VCaP (cell line): ENCODE measurements around the gene PROKR1.
A peak's percentile ranks its signal among the peaks of the same experiment; 100 is the strongest.
"Not testable (repeated sequence)": the region's sequence is repeated elsewhere in the genome, so short reads cannot be mapped to it uniquely, and the experiment has no call there.

Experiments used
- H3K27ac ChIP-seq: fragments of 450-650 bp; 2 replicates; pipeline ENCODE4 v1.5.1; 2017
- CTCF ChIP-seq: fragments of 450-650 bp; conservative IDR thresholded peaks from 2 replicates; pipeline ENCODE4 v1.5.1; 2017; ENCODE audit warnings: mild to moderate bottlenecking, moderate library complexity

The PROKR1 gene

GRCh38 chr2:68643011-68643873 is at the start of gene PROKR1:
TSS of gene PROKR1 (plus strand) at chr2:68643579. CDS start at chr2:68645822, 2,243 bp downstream.
- TF ChIP-seq CTCF: peak; percentile 34

GRCh38 chr2:68594041-68594440 is 49.3 kb upstream of the PROKR1 start:
- no peak for TF ChIP-seq CTCF
- peak overlapping the region; percentile 52 for H3K27ac ChIP-seq

More at GRCh38 chr2:68643011-68643873, at the start of gene PROKR1:
- peak within 1 kb of the TSS; percentile 41; the same call in 1 of the 2 replicates for H3K27ac ChIP-seq

DNA sequence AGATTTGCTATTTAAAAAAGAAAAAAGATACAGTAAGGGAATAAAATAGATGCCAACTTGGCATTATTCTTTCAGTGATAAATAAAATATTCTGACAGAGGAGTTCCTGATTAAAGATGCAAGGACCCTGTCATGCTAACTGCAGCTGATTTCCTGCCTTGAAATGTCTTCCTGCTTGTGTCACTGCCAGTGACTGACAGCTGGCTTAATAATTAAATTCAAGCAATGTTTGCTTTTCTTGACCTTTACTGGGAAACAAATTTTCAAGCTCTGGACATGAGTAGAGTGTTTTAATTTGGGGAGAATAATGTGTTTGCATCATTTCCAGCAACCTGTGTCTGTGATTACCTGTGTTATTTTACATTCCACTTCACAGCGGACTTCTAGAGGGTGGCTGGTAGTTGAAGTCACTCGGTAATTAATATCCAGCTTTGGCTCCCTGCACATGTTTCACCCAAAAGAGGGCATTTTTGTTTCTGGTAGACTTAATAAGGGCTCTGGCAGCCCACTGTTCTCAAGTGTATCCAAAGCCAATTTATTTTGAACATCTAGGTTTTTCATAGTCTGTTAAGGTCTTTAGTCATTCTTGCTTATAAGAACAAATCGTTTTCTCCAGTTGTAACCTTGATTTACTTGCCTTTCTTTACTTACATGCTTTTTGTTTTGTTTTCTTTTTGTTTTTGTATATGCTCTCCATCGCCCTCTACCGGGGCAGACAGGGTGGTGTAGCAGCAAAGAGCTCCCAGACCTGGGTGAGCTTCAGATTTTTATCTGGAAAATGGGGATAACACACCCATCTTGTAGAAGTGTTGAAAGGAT is 48.5 kb upstream of the PROKR1 start:
- H3K27ac ChIP-seq: peak overlapping the region; percentile 52
- TF ChIP-seq CTCF: peak; percentile 90

GRCh38 chr2:68595493-68595785 is 47.9 kb upstream of the PROKR1 start:
- peak; percentile 55 for TF ChIP-seq CTCF
- peak overlapping the region; percentile 52 for H3K27ac ChIP-seq

DNA sequence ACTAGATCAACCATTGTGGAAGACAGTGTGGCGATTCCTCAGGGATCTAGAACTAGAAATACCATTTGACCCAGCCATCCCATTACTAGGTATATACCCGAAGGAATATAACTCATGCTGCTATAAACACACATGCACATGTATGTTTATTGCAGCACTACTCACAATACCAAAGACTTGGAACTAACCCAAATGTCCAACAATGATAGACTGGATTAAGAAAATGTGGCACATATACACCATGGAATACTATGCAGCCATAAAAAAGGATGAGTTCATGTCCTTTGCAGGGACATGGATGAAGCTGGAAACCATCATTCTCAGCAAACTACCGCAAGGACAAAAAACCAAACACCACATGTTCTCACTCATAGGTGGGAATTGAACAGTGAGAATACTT is 42.9 kb upstream of the PROKR1 start:
- H3K27ac ChIP-seq: not testable (repeated sequence)

DNA sequence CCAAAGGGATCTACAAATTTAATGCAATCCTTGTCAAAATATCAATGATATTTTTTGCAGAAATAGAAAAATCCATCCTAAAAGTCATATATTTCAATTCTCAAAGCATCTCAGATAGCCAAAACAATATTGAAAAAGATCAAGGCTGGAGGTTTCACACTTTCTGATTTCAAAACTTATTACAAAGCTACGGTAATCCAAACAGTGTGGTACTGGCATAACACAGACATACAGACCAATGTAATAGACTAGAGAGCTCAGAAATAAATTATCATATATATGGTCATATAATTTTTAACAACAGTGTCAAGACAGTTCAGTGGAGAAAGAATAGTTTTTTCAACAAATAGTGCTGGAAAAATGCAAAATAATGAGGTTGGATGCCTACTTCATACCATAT is 40.3 kb upstream of the PROKR1 start:
- H3K27ac ChIP-seq: no peak overlapping the region
- no peak for TF ChIP-seq CTCF

DNA sequence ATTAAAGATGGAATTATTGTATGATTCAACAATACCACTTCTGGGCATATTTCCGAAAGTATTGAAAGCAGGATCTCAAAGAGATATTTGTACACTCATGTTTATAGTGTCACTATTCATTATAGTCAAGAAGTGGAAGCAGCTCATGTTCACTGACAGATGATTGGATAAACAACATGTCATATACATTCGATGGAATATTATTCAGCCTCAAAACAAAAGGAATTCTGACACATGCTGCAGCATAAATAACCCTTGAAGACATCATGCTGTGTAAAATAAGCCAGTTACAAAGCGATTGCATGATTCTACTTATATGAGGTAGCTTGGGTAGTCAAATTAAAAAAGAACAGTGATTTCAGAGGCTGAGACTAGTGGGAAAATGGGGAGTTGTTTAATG is 39.3 kb upstream of the PROKR1 start:
- TF ChIP-seq CTCF: no peak
- no peak overlapping the region for H3K27ac ChIP-seq

DNA sequence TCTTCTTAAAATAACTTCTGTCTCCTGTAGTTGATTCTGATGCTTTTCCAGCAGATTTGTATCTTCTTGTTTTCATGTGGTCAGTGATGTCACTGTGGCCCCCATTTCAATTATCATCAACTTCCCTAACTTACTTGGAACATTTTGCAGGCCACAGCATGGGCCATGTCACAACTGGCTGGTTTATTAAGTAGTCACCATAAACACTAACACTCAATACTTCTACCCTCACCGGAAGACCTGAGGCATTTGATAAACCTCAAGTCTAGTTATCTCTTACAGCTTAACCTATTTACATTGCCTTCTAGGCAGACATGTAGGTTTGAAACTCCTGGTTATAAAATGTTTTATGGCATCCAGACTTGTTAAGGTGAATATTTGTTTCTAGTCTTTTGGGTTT is 37.4 kb upstream of the PROKR1 start:
- H3K27ac ChIP-seq: no peak overlapping the region
- TF ChIP-seq CTCF: no peak
